AG04450 (cell line): ENCODE data around the gene MYEF2. TPM values are rescaled to one million over a fixed set of nuclear protein-coding genes. Genes with fewer than 3 reads are reported as not detected.

Experiments
- CTCF ChIA-PET: fragments of 300-600, 350-600 bp; formaldehyde crosslinking; extraction: SDS; loops from one replicate; lab custom pipeline; 2022; ENCODE audit warnings: antibody characterized with exemption, inconsistent platforms; lab: Charles Lee
- POLR2A ChIA-PET: fragments of 350-600 bp; formaldehyde crosslinking; extraction: SDS; loops from one replicate; lab custom pipeline; 2021; ENCODE audit warnings: antibody characterized with exemption, inconsistent platforms; lab: Yijun Ruan, JAX
- DNase-seq: peaks from one replicate; pipeline ENCODE4 v3.0.0-alpha.2; 2011; ENCODE audit warnings: low read depth, low spot score
- H3K27ac ChIP-seq: one replicate; pipeline ENCODE4 v1.5.1; 2012; ENCODE audit warnings: low read depth, low read length, control low read depth
- H3K27me3 ChIP-seq: one replicate; pipeline ENCODE4 v1.6.0; 2012; ENCODE audit warnings: low read length; ENCODE audit not compliant: control insufficient read depth, insufficient read depth
- H3K4me3 ChIP-seq: 2 replicates; pipeline ENCODE4 v1.5.1; 2011; ENCODE audit warnings: mild to moderate bottlenecking, low read depth, low read length, control low read depth
- H3K9me3 ChIP-seq: 2 replicates; pipeline ENCODE4 v1.5.1; 2012; ENCODE audit warnings: low read length; ENCODE audit not compliant: control insufficient read depth, insufficient read depth
- CTCF ChIP-seq: IDR thresholded peaks from 2 replicates; pipeline ENCODE4 v1.5.1; 2011; ENCODE audit warnings: low read depth, low read length, control low read depth, inconsistent platforms
- polyA plus RNA-seq: library from polyadenylated mRNA; depleted of rRNA; stranded (reverse); fragments of >200 nt; gene quantifications from 2 replicates; pipeline ENCODE4 v1.2.3, GENCODE V29; 2011

The MYEF2 gene
- polyA plus RNA-seq, 1 experiment: 9.4 TPM

- Histone ChIP-seq H3K27ac (no peak overlapping the region), H3K9me3 (no peaks in the 10 kb centered on the region), H3K27me3 (peaks cover 8% of the 10 kb centered on the region), H3K4me3 (no peak overlapping the region)
- POLR2A ChIA-PET: no interaction called here
- TF ChIP-seq CTCF: no peak
- DNase-seq: no peak
- CTCF ChIA-PET: no interaction called here
Measured at GRCh38 chr15:48087844-48088243, 90.3 kb downstream of the MYEF2 start.

DNA sequence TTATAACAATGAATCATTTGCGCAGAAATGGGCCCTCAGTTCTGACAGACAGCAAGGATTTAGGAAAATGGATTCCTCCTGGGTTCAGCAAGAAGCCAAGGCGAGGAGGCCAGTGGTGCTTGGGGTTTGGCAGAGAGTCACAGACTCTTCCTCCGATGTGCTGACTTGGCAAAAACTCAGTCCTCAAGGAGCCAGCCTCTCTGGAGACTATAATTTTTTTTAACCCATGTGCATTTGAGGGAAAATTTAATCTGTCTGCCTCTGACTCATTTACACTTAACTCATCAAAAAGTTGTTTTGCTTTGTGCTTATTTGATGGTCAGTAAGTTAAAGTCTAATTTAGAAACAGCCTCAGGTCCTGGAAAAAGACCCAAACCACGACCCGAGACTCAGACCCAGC, 91.5 kb downstream of the MYEF2 start:
- Histone ChIP-seq H3K27me3 (peaks cover 6% of the 10 kb centered on the region), H3K9me3 (no peaks in the 10 kb centered on the region), H3K4me3 (no peak overlapping the region), H3K27ac (no peak overlapping the region)
- TF ChIP-seq CTCF: no peak
- CTCF ChIA-PET: interaction anchor here (2.9 to 4.4 kb wide), 2 partner anchors 24 to 891 kb away, joined by 9 to 80 read pairs; no protein-coding TSS in a partner anchor
- POLR2A ChIA-PET: no interaction called here
- no peak for DNase-seq

- DNase-seq: no peak
- CTCF ChIA-PET: interaction anchor here (1.5 to 4.4 kb wide), 4 partner anchors 19 to 896 kb away, joined by 4 to 80 read pairs (median 7); no protein-coding TSS in a partner anchor
- Histone ChIP-seq H3K4me3 (no peak overlapping the region), H3K27ac (no peak overlapping the region), H3K27me3 (peaks cover 6% of the 10 kb centered on the region), H3K9me3 (no peaks in the 10 kb centered on the region)
- TF ChIP-seq CTCF: no peak
- POLR2A ChIA-PET: no interaction called here
Measured at GRCh38 chr15:48086133-48086532, 92.0 kb downstream of the MYEF2 start.

DNA sequence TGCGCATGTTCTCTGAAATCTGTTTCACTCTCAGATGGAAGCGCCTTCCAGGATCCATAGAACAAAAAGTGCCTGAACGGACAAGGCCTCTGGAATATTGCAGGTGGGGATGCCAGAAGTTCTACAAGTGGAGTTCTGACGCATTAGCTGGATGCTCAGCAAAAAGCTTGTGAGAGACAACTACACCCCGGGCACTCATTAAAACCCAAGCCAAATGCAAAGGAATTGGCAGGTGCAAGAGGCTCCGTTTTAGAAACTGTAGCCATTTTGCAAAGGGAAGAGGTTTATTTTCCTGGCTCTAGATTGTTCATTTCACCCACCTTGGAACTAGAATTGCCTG, 92.5 kb downstream of the MYEF2 start:
- POLR2A ChIA-PET: interaction anchor here (0.7 kb wide), 1 partner anchor 889 kb away, joined by 3 read pairs; no protein-coding TSS in a partner anchor
- Histone ChIP-seq H3K9me3 (no peaks in the 10 kb centered on the region), H3K27ac (no peak overlapping the region), H3K4me3 (no peak overlapping the region), H3K27me3 (peaks cover 6% of the 10 kb centered on the region)
- DNase-seq: no peak
- no peak for TF ChIP-seq CTCF
- CTCF ChIA-PET: interaction anchor here (0.6 to 4.4 kb wide), 18 partner anchors 9 to 896 kb away, joined by 3 to 80 read pairs (median 3); no protein-coding TSS in a partner anchor

DNA sequence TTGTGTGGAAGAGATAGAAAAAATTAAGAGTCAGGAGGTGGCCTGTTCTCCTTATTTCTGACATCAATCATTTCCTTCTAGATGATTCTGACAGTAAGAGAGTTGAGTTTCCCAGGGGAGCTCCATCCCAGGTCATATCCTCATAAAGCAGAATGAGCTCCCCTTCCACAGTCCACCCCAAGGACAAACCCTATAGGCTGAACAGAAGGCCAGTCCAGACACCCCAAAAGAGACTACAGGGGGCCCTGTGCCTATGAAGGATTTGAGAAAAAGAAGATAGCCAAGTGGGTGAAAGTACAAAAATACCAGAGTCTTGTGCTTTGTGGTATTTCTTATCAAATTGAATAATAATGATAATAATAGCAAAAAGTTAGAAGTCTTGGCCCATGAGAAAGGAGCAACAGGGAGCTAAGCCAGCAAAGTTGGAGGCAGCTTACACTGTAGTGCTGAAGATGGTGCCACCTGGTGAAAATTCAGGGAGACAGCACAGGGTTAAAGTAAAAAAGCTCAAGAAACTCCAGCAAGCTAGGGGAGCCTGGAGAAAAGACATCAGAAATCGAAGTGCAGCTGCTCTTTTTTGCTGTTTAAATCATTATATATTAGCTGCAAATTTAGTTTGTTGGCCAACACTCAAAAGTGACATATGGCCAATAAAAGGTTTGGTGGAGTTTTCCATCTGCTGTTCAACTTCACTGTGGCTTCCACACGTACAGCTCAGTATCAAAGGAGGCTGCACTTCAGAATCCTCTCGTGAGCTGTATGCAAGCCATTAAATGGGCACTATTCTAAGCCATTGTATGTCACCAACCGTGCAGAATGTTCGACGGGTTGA, 93.1 kb downstream of the MYEF2 start:
- H3K27me3 ChIP-seq: peaks cover 5% of the 10 kb centered on the region
- POLR2A ChIA-PET: interaction anchor here (0.7 kb wide), 1 partner anchor 889 kb away, joined by 3 read pairs; no protein-coding TSS in a partner anchor
- no peak overlapping the region for H3K27ac ChIP-seq
- CTCF ChIA-PET: interaction anchor here (0.6 to 4.4 kb wide), 20 partner anchors 9 to 895 kb away, joined by 3 to 80 read pairs (median 3); no protein-coding TSS in a partner anchor
- H3K4me3 ChIP-seq: no peak overlapping the region
- H3K9me3 ChIP-seq: no peaks in the 10 kb centered on the region
- DNase-seq: no peak
- TF ChIP-seq CTCF: peak; percentile 67
